Tibial nerve (tissue), 4 donors: ENCODE results near the gene CMPK2.

ENCODE experiments used
- CTCF ChIP-seq, 5 experiments: fragments of 200-600 bp in 3 of 5; fragments of 450-650 bp in 2 of 5; sonication (generic) in 3 of 5; IDR thresholded peaks; one replicate each; pipeline ENCODE4 v1.5.1; 2016 to 2019; ENCODE audit warnings: antibody characterized with exemption in 5 of 5, mild to moderate bottlenecking in 3 of 5, moderate library complexity in 2 of 5
- EP300 ChIP-seq, 2 donors: sonication (generic); formaldehyde crosslinking; IDR thresholded peaks; one replicate each; pipeline ENCODE4 v1.6.1; 2017; ENCODE audit warnings: antibody characterized with exemption in 2 of 2, mild to moderate bottlenecking in 1 of 2
- POLR2A ChIP-seq, 2 donors: fragments of 450-650 bp; IDR thresholded peaks; one replicate each; pipeline ENCODE4 v1.6.1; 2017; ENCODE audit warnings: antibody characterized with exemption in 2 of 2, mild to moderate bottlenecking in 2 of 2, moderate library complexity in 2 of 2

GRCh38 chr2:6913415-6914157 is 47.9 kb upstream of the CMPK2 start:
- TF ChIP-seq EP300 (IDR thresholded peaks at IDR 0.05) (no peak), CTCF (IDR thresholded peaks at IDR 0.05) (no peak), POLR2A (IDR thresholded peaks at IDR 0.05) (no peak)
